AG04450 (cell line): ENCODE results near the gene DPYSL5. TPM values are rescaled to one million over a fixed set of nuclear protein-coding genes. Genes with fewer than 3 reads are reported as not detected.

Experiments
- CTCF ChIA-PET: fragments of 300-600, 350-600 bp; formaldehyde crosslinking; extraction: SDS; loops from one replicate; lab custom pipeline; 2022; ENCODE audit warnings: antibody characterized with exemption, inconsistent platforms; lab: Charles Lee
- POLR2A ChIA-PET: fragments of 350-600 bp; formaldehyde crosslinking; extraction: SDS; loops from one replicate; lab custom pipeline; 2021; ENCODE audit warnings: antibody characterized with exemption, inconsistent platforms; lab: Yijun Ruan, JAX
- DNase-seq: peaks from one replicate; pipeline ENCODE4 v3.0.0-alpha.2; 2011; ENCODE audit warnings: low read depth, low spot score
- H3K27ac ChIP-seq: one replicate; pipeline ENCODE4 v1.5.1; 2012; ENCODE audit warnings: low read depth, low read length, control low read depth
- H3K27me3 ChIP-seq: one replicate; pipeline ENCODE4 v1.6.0; 2012; ENCODE audit warnings: low read length; ENCODE audit not compliant: control insufficient read depth, insufficient read depth
- H3K4me3 ChIP-seq: 2 replicates; pipeline ENCODE4 v1.5.1; 2011; ENCODE audit warnings: mild to moderate bottlenecking, low read depth, low read length, control low read depth
- H3K9me3 ChIP-seq: 2 replicates; pipeline ENCODE4 v1.5.1; 2012; ENCODE audit warnings: low read length; ENCODE audit not compliant: control insufficient read depth, insufficient read depth
- CTCF ChIP-seq: IDR thresholded peaks from 2 replicates; pipeline ENCODE4 v1.5.1; 2011; ENCODE audit warnings: low read depth, low read length, control low read depth, inconsistent platforms
- polyA plus RNA-seq: library from polyadenylated mRNA; depleted of rRNA; stranded (reverse); fragments of >200 nt; gene quantifications from 2 replicates; pipeline ENCODE4 v1.2.3, GENCODE V29; 2011

Gene DPYSL5
- polyA plus RNA-seq, 1 experiment = not detected

- Histone ChIP-seq H3K27ac (no peak overlapping the region), H3K9me3 (no peaks in the 10 kb centered on the region), H3K4me3 (no peak overlapping the region), H3K27me3 (peaks cover 31% of the 10 kb centered on the region)
- CTCF ChIA-PET = no interaction called here
- no peak for TF ChIP-seq CTCF
- POLR2A ChIA-PET = no interaction called here
- no peak for DNase-seq
Observed at GRCh38 chr2:26864646-26865045, 16.7 kb downstream of the DPYSL5 start.

GRCh38 chr2:26870585-26871095 lies 22.7 kb downstream of the DPYSL5 start:
- no peak for DNase-seq
- CTCF ChIA-PET = interaction anchor here (0.6 to 1.2 kb wide), 3 partner anchors 25 to 91 kb away, joined by 3 to 6 read pairs (median 3); no protein-coding TSS in a partner anchor
- H3K27ac ChIP-seq = no peak overlapping the region
- no peak for TF ChIP-seq CTCF
- peaks cover 13% of the 10 kb centered on the region for H3K27me3 ChIP-seq
- no peaks in the 10 kb centered on the region for H3K9me3 ChIP-seq
- POLR2A ChIA-PET = no interaction called here
- H3K4me3 ChIP-seq = no peak overlapping the region

GRCh38 chr2:26873286-26873983 lies 25.5 kb downstream of the DPYSL5 start:
- POLR2A ChIA-PET = no interaction called here
- no peak for DNase-seq
- CTCF ChIA-PET = interaction anchor here (2.0 kb wide), 1 partner anchor 27 kb away, joined by 5 read pairs; no protein-coding TSS in a partner anchor
- H3K27ac ChIP-seq = no peak overlapping the region
- no peak for TF ChIP-seq CTCF
- no peaks in the 10 kb centered on the region for H3K9me3 ChIP-seq
- no peak overlapping the region for H3K4me3 ChIP-seq
- peaks cover 9% of the 10 kb centered on the region for H3K27me3 ChIP-seq

- no peaks in the 10 kb centered on the region for H3K9me3 ChIP-seq
- DNase-seq = no peak
- no peak overlapping the region for H3K4me3 ChIP-seq
- no peak overlapping the region for H3K27ac ChIP-seq
- peaks cover 13% of the 10 kb centered on the region for H3K27me3 ChIP-seq
- TF ChIP-seq CTCF = no peak
- ChIA-PET POLR2A (no interaction called here), CTCF (interaction anchor here (2.0 kb wide), 1 partner anchor 29 kb away, joined by 5 read pairs; no protein-coding TSS in a partner anchor)
Observed at GRCh38 chr2:26874514-26874913, 26.6 kb downstream of the DPYSL5 start.

- Histone ChIP-seq H3K27me3 (peaks cover 16% of the 10 kb centered on the region), H3K27ac (no peak overlapping the region), H3K4me3 (no peak overlapping the region), H3K9me3 (no peaks in the 10 kb centered on the region)
- CTCF ChIA-PET = interaction anchor here (2.0 kb wide), 1 partner anchor 29 kb away, joined by 5 read pairs; no protein-coding TSS in a partner anchor
- POLR2A ChIA-PET = no interaction called here
- no peak for DNase-seq
- TF ChIP-seq CTCF = no peak
Observed at GRCh38 chr2:26875065-26875634, 27.2 kb downstream of the DPYSL5 start.
